K562 (cell line): Measurements from ENCODE around the gene ITGB3BP. TPM values are rescaled to one million over a fixed set of nuclear protein-coding genes. Genes with fewer than 3 reads are reported as not detected.
A peak's percentile ranks its signal among the peaks of the same experiment; 100 is the strongest.

ENCODE experiments used
- ARHGAP35 ChIP-seq: fragments of 450-650 bp; IDR thresholded peaks from 2 replicates; pipeline ENCODE4 v1.6.1; 2018; ENCODE audit not compliant: partially characterized antibody
- ARID1B ChIP-seq: fragments of 450-650 bp; IDR thresholded peaks from 2 replicates; pipeline ENCODE4 v1.6.1; 2016; ENCODE audit warnings: antibody characterized with exemption, mild to moderate bottlenecking, inconsistent platforms
- CLOCK ChIP-seq: fragments of 250-450 bp; sonication (Bioruptor Pico); IDR thresholded peaks from 2 replicates; pipeline ENCODE4 v1.4.0; 2020; ENCODE audit warnings: mild to moderate bottlenecking, moderate library complexity, borderline replicate concordance
- FOXK2 ChIP-seq, 2 experiments: fragments of 450-650 bp; IDR thresholded peaks in 1 of 2; conservative IDR thresholded peaks in 1 of 2; 2 replicates each; pipeline ENCODE4 v1.6.1; 2016; ENCODE audit warnings: low read depth in 2 of 2, mild to moderate bottlenecking in 1 of 2
- FOXP1 ChIP-seq: sonication (generic); formaldehyde crosslinking; IDR thresholded peaks from 2 replicates; pipeline ENCODE4 v1.8.0; 2022; ENCODE audit warnings: mild to moderate bottlenecking, missing genetic modification reagents
- HEY1 ChIP-seq: fragments of 250-450 bp; sonication (Bioruptor Pico); IDR thresholded peaks from 2 replicates; pipeline ENCODE4 v1.5.0; 2020; ENCODE audit warnings: mild to moderate bottlenecking, moderate library complexity, borderline replicate concordance
- HMGXB4 ChIP-seq: sonication (generic); formaldehyde crosslinking; IDR thresholded peaks from 2 replicates; pipeline ENCODE4 v1.8.1; 2023; ENCODE audit warnings: mild to moderate bottlenecking, missing genetic modification reagents
- MCM7 ChIP-seq, 2 experiments: fragments of 450-650 bp; IDR thresholded peaks; 2 replicates each; pipeline ENCODE4 v1.6.1; 2016 to 2018
- MLLT1 ChIP-seq, 2 experiments: fragments of 450-650 bp; IDR thresholded peaks; 2 replicates each; pipeline ENCODE4 v1.6.1; 2016
- NCOA2 ChIP-seq, 2 experiments: fragments of 450-650 bp; IDR thresholded peaks; 2 replicates each; pipeline ENCODE4 v1.6.1; 2018; ENCODE audit warnings: mild to moderate bottlenecking in 2 of 2, moderate library complexity in 1 of 2; ENCODE audit not compliant: partially characterized antibody in 2 of 2
- NR2C1 ChIP-seq, 2 experiments: fragments of 450-650 bp; IDR thresholded peaks; 2 replicates each; pipeline ENCODE4 v1.6.1; 2017; ENCODE audit warnings: mild to moderate bottlenecking in 2 of 2, antibody characterized with exemption in 1 of 2, inconsistent platforms in 1 of 2, missing compliant biosample characterization in 1 of 2, missing genetic modification characterization in 1 of 2
- PTTG1 ChIP-seq: fragments of 450-650 bp; IDR thresholded peaks from 2 replicates; pipeline ENCODE4 v1.6.1; 2016; ENCODE audit warnings: low read depth, mild to moderate bottlenecking, missing genetic modification characterization, missing compliant biosample characterization
- SMARCA4 ChIP-seq: fragments of 450-650 bp; IDR thresholded peaks from 2 replicates; pipeline ENCODE4 v1.6.1; 2016
- TAF1 ChIP-seq: IDR thresholded peaks from 2 replicates; pipeline ENCODE4 v1.6.1; 2011; ENCODE audit warnings: mild to moderate bottlenecking, low read length, moderate library complexity; ENCODE audit not compliant: insufficient read depth, control insufficient read depth, severe bottlenecking; ENCODE audit errors: extremely low read depth
- TCF15 ChIP-seq: fragments of 250-450 bp; sonication (Bioruptor Pico); IDR thresholded peaks from 2 replicates; pipeline ENCODE4 v1.8.0; 2022; ENCODE audit warnings: moderate library complexity, mild to moderate bottlenecking, inconsistent platforms
- ZFP36 ChIP-seq: fragments of 150-350 bp; IDR thresholded peaks from 2 replicates; pipeline ENCODE4 v1.6.1; 2018; ENCODE audit warnings: low read length, low read depth; ENCODE audit not compliant: partially characterized antibody
- ZNF408 ChIP-seq: fragments of 250-450 bp; sonication (Bioruptor Pico); IDR thresholded peaks from 2 replicates; pipeline ENCODE4 v1.4.0; 2020; ENCODE audit warnings: low read depth, mild to moderate bottlenecking, moderate library complexity
- ZSCAN29 ChIP-seq: fragments of 450-650 bp; IDR thresholded peaks from 2 replicates; pipeline ENCODE4 v1.6.1; 2017
- polyA plus RNA-seq, 8 experiments: library from polyadenylated mRNA; depleted of rRNA in 4 of 8; stranded (reverse) in 5 of 8; unstranded in 3 of 8; fragments of >200 nt; fragmentation: Nextera tagmentation in 2 of 8; fragmentation: Illumina TruSeq in 1 of 8; extraction: Ambion mirVana in 2 of 8; extraction: Trizol in 1 of 8; gene quantifications; 2 replicates each; pipeline versions ENCODE4 v1.2.1 to v1.2.3, GENCODE V29; 2011 to 2014; ENCODE audit warnings: inconsistent platforms in 1 of 8, missing spikeins in 1 of 8
- total RNA-seq, 7 experiments: library from RNA; depleted of rRNA in 6 of 7; stranded (reverse); fragments of >200 nt in 6 of 7; fragmentation: Illumina TruSeq in 2 of 7; extraction: Trizol in 2 of 7; gene quantifications; 2 replicates each; pipeline versions ENCODE4 v1.2.1 to v1.2.3, GENCODE V29; 2011 to 2021; ENCODE audit warnings: low replicate concordance in 1 of 7

The ITGB3BP gene
- total and polyA plus RNA-seq, 9 of the 15 experiments (the other 6 are each of a cell fraction or from before 2014, with no cell fraction given) = 62.8 to 151 (median 110) TPM

- TF ChIP-seq NR2C1 (IDR thresholded peaks at IDR 0.05) = peak; percentile 65
- peak; percentile 67 for TF ChIP-seq NR2C1 (tag; IDR thresholded peaks at IDR 0.05)
- TF ChIP-seq ARID1B = peak; percentile 40; the same call in 1 of the 2 replicates
- TF ChIP-seq FOXK2 (conservative IDR thresholded peaks at IDR 0.05 in 1 of 2, IDR thresholded peaks at IDR 0.05 in 1 of 2; ENCODE audit: low read depth in 2 of 2) = peak; percentile 71 to 85
- TF ChIP-seq ZFP36 = peak; percentile 85
- no peak for TF ChIP-seq CLOCK (CRISPR knock-in tag)
- peak; percentile 93 for TF ChIP-seq TAF1
- TF ChIP-seq ZSCAN29 = peak; percentile 42; the same call in 1 of the 2 replicates
- TF ChIP-seq MCM7 (IDR thresholded peaks at IDR 0.05) = 0 out of 4 replicates have a peak, but pooled peaks of 1 of the 2 experiments have one; percentile 21
- peak; percentile 39 to 47; a peak in 2 of 4 replicates for TF ChIP-seq MLLT1 (IDR thresholded peaks at IDR 0.05)
- TF ChIP-seq PTTG1 (tag) = no peak
- TF ChIP-seq TCF15 (CRISPR knock-in tag) = no peak
- no peak for TF ChIP-seq ARHGAP35
- 0 out of 2 replicates have a peak, but pooled peaks have one; percentile 39 for TF ChIP-seq SMARCA4
- TF ChIP-seq FOXP1 (CRISPR knock-in tag) = peak; percentile 76; the same call in 1 of the 2 replicates
- no peak for TF ChIP-seq NCOA2 (IDR thresholded peaks at IDR 0.05; ENCODE audit: partially characterized antibody in 2 of 2)
- no peak for TF ChIP-seq HEY1
- peak; percentile 86; the same call in 1 of the 2 replicates for TF ChIP-seq HMGXB4 (CRISPR knock-in tag)
- no peak for TF ChIP-seq ZNF408
Measured at GRCh38 chr1:63522891-63523728, at the start of gene ITGB3BP, which contains the start of gene EFCAB7 (continued).
